Activated T-cell treated with anti-CD3 and anti-CD28 coated beads, Interleukin-2, amount 50 U/mL, for 48 hours (primary cell): ENCODE measurements around the gene IFNGR2.
A peak's percentile ranks its signal among the peaks of the same experiment; 100 is the strongest.
"Not testable (repeated sequence)": the region's sequence is repeated elsewhere in the genome, so short reads cannot be mapped to it uniquely, and the experiment has no call there.

ENCODE experiments used
- DNase-seq, 2 experiments: peaks; one replicate each; pipeline ENCODE4 v3.0.0-alpha.2; 2020

IFNGR2 gene

DNA sequence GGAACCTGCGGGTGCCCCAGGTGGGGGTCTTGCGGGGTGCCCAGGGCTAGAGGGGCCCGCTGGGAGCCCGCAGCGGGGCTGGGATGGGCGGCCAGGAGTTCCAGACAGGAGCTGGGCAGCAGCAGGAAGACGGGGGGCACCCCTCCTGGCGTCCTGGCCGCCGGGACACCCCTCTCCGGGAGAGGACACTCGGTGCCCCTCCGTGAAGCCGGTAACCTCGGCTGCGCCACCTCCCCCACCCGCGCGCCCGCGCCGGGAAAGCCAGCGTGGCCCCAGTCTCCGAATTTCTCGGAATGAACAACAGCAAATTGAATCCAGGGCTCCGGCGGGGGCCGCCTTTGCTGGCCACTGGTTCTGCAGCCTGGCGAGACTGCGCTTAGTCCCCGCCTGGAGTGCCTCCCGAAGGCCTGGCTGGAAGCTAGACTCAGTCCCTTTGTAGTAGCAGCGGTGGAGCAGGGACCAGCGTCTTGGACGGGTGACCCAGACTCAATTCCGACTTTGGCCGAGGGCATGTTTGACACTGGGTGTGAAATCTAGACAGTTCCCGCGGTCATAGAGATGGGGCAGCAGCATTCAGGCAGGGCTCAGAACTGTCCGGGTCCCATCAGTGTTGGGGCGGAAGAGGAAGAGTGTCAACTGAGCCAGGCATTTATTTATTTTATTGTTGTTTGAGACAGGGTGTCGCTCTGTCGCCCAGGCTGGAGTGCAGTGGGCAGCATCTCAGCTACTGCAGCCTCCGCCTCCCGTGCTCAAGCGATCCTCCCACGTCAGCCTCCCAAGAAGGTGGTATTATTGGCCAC, 773 bp downstream of the IFNGR2 start:
- DNase-seq, result peak; percentile 72 to 73

DNA sequence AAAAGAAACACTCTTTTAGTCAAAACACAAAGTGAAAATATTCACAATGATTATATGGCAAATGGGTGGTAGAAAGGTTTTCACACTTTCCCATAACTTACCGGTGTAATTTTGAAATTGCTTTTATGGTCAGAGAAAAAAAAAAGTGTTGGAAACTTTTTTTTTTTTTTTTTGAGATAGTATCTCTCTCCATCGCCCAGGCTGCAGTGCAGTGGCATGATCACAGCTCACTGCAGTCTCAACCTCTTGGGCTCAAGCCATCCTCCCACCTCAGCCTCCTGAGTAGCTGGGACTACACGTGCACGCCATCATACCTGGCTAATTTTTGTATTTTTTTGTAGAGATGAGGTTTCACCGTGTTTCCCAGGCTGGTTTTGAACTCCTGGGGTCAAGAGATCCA, 3.3 kb downstream of the IFNGR2 start:
- peak; percentile 46 to 52 for DNase-seq

DNA sequence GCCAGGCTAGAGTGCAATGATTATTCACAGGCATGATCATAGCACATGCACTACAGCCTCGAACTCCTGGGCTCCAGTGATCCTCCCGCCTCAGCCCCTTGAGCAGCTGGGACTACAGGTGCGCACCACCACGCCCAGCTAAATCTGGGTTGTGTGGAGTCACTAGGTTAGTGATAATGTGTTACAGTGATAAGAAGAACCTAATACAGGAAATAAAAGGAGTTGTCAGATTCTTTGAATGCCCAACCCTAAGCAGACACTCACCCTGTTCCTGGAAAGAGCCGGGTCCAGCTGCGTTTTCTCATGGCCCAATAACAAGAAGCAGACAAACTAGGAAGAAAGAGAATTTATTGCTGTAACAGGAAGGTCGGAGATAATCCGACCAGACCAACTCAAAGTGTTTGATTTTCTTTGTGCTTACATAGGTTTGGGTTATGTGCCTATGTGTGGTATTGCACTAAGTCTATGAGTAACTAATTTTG, 8.8 kb downstream of the IFNGR2 start:
- no peak for DNase-seq

DNA sequence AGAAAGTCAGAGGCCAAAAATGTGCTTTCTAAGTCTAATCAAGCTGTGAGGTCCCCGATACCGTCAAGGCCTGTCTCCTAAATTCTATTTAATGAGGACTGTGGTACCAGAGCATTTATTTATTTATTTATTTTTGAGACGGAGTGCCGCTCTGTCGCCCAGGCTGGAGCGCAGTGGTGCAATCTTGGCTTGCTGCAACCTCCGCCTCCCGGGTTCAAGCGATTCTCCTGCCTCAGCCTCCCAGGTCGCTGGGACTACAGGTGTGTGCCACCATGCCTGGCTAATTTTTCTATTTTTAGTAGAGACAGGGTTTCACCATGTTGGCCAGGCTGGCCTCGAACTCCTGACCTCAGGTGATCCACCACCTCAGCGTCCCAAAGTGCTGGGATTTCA, 9.2 kb downstream of the IFNGR2 start:
- not testable (repeated sequence) for DNase-seq

DNA sequence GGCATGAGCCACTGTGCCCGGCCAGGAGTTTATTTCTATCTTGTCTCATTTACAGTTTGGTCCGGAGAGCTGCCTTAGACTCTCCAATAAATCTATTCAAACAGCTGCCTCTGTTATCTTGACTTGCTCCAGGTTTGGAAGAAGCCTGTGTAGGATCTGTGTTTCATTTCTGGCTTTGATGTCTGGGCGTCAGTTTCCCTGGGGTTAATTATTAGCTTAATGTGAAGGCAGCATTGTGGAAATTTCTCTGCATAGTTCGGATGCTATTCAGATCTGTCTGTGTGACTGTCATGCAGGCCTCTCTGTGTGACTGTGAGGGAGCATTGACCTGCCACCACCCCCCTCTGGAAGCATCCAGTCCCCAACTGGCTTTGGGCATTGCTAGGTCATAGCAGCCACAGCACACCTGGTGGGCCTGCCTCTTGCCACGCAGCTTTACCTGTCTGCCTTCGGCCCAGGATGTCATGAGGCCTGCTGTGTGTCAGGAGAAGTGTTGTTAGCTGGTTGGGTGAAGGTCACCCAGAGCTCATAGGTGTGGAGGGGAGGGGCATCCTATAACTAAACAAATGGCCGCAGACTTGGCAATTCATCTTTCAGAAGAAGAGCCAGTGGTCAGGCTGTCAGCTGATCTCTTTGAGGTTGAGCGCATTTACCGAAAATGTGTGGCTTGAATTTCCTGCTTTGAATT, 9.8 kb downstream of the IFNGR2 start:
- no peak for DNase-seq

DNA sequence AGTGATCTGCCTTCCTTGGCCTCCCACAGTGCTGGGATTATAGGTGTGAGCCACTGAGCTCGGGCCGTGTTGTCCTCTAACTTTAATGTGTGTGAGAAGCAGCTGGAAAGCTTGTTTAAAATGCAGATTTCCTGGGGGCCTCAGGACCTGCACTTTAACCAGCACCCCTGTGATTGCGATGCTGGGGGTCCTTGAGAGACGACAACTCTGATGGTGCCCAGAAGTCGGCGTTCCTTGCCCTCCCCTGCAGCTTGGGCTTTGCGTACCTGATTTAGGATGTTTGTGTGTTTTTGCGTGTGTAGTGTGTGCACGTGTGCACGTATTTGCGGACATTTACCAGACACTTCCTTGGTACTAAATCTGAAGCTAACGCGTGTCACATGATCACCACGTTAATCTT, 10.9 kb downstream of the IFNGR2 start:
- no peak for DNase-seq

DNA sequence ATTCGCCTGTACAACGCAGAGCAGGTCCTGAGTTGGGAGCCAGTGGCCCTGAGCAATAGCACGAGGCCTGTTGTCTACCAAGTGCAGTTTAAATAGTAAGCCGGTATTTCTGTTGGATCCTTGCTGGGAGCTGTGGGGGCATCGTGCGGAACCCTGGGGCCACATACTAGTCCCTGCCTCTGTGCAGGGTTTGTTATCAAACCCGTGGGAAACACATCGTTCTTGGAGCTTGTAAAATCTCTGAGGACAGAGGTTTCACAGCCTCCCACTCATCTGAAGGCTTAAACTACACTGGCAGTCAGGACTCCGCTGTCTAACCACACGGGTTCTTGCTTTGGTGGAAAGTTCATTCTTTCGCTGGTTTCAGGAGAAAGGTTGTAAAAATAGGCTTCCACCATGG, 11.7 kb downstream of the IFNGR2 start:
- no peak for DNase-seq

DNA sequence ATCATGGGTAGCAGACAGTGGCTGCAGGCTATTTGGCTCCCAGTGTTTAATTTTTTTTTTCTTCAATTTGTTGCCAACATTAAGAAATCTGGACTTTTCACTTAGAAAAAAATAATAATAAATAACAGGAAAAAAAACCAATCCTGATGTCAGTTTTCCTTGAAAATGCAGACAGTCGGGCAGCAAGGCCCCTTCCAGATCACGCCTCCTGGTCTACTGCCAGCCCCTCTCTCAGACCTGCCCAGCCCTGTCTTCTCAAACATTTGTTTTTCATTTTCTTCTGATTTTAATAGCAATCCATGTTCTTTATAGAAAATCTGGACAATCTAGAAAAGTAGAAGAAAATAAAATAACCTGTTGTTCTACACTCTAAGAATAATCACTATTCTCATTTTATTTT, 15.5 kb downstream of the IFNGR2 start:
- DNase-seq, result no peak

DNA sequence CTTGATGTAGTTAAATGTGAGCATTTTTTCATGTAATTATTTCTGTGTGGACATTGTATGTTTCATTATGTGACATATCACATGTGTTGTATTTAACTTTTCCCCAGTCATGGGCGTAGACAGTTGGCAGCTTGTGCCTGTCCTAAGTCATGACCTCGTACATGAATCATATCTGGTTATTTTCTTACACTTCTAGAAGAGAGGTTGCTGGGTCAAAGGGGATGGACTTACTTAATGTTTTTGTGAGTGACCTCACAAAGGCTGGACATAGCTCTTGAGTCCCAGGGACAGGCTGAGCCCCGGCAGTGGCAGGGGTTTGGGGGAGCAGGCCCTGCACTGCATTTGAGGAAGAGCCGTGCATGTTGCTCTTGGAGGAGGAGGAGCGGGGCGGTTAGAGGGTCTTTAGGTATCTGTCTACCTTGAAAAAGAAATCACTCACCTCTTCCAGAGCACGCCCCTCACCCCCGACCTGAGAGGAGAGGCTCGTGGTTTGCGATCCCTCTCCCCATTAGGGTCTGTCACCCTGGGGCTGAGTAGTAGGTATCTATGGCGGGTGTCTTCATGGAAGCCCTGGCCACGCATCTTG, 16.4 kb downstream of the IFNGR2 start:
- no peak for DNase-seq

DNA sequence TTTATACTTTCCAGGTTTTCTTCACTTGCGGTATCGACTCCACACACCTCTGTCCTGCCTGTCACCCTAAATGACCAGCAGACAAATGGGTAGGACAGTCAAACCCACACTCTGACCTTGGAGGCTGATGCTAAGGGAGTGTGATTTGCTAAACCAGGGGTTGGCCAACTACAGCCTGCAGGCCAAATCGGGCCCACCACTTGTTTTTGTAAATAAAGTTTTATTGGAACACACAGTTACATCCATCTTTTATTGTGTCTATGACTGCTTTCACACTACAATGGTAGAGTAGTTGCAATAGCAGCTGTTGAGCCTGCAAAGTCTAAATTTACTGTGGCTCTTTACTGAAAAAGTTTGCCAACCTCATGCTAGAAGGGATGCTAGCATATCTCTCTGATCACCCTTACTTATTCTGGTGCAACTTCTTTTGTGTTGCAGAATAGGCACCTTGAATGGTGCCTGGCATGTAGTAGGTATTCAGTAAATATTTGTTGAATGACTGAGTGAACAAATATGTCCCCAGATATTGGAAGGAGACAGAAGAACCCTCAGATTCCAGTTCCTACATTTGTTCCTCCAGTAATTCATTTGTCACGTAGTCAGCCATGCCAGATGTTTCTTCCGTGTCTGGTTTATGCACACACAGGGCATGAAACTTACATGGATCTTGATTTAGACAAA, 18.6 kb downstream of the IFNGR2 start:
- no peak for DNase-seq

DNA sequence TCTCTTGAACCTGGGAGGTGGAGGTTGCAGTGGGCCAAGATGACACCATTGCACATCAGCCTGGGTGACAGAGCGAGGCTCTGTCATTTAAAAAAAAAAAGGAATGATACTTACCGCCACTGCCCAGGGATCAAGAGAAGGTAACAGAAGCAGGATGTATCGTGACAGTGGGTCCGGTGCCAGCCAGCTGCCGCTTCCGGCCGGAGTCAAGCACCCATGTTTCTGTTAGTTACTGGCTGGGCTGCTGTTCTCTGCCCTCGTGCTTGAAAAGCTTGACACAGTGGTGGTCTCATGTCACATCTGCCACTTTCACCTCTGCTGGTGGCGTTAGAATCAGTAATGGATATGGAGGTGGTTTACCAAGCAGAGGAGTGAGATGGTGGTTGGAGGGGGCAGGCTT, 21.0 kb downstream of the IFNGR2 start:
- no peak for DNase-seq

DNA sequence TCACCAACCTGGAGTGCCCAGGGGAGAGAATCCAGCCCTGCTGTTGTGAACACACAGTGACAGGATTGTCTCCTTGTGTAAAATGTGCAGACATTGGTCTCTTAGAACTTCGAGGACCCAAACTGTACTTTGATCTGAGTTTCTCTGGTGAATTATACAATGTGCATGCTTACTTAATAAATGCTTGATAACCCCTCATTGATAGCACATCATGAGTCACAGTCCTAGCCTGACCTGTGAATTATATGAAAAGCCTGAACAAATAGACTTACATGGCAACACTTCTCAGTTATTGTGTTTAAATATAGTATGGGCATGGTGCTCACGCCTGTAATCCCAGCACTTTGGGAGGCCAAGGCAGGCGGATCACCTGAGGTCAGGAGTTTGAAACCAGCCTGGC, 22.6 kb downstream of the IFNGR2 start:
- no peak for DNase-seq

DNA sequence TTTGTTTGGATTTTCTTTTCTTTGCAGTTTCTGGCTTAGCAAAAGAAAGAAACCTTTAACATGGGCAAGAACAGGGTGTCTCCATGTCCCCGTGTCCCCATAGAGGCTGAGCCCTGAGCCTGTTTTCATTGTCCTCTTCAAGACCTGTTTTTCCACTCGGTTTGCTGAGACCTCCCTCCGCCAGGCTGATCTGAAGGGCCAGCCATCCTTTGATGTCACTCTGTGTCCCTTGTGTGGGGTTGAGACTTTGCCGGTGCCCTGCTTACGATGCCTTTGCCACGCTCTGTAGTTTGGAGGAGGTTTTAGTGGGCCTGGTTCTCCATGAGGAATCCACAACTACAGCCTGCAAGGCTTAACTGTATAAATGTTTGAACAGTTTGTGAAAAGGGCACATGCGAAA, 23.8 kb downstream of the IFNGR2 start:
- no peak for DNase-seq

DNA sequence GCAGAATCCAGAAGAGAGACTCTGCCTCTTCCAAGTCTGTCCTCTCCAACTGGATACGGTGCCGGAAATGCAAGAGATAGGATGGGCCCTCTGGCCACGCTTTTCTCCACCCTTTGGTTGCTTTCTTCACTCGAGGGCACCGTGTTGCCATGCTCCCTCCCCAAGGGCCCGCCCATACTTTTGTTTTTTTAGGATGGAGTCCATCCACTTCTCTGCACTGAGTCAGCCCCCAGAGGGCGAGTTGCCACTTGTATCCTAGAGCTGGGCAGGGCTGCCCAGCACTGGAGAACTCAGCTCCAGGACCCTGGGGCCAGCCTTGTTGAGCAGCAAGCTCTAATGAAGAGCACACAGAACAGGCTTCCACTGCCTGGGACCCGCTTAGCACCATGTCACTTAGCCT, 25.5 kb downstream of the IFNGR2 start:
- no peak for DNase-seq

DNA sequence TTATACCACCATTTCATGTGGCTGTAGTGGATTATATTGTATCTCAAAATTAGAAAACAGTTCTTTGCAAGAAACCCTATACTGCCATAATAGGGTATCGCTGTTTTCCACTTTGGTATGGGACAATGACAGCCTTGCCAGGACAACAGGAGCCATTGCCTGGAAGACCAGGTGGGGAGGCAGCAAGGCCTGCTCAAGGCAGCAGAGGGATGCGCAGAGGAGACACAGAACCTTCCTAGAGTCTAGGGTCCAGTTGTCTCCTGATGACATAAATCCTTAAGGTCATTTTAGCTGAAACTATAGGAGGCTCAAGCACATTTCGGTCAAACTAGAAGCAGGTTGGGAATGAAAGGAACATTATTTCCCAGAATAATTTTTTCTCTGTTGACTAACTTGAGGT, 27.6 kb downstream of the IFNGR2 start:
- DNase-seq, result no peak

DNA sequence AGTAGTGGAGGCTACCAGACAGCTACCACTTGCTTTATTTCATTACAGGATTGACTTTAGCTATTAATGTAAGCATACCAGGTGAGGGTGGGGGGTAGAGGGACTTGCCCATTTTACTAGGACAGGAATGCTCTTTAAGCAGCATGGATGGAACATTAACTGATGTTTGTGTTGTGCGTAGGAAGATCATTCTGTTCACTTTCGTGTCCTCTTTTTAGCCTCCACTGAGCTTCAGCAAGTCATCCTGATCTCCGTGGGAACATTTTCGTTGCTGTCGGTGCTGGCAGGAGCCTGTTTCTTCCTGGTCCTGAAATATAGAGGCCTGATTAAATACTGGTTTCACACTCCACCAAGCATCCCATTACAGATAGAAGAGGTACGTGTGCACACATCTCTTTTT, 29.3 kb downstream of the IFNGR2 start:
- DNase-seq, result no peak

DNA sequence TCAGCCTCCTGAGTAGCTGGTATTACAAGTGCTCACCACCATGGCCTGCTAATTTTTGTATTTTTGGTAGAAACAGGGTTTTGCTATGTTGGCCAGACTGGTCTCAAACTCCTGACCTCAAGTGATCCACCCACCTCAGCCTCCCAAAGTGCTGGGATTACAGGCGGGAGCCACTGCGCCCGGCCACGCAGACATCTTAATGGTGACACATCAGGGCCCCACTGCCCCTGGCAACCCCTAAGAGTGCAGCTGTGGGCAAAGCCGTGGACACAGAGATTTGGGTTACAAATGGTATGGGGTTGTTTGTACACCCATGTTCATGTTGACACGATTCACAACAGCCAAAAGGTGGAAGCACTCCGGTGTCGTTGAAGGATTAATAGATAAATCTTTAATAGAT, 29.8 kb downstream of the IFNGR2 start:
- no peak for DNase-seq

DNA sequence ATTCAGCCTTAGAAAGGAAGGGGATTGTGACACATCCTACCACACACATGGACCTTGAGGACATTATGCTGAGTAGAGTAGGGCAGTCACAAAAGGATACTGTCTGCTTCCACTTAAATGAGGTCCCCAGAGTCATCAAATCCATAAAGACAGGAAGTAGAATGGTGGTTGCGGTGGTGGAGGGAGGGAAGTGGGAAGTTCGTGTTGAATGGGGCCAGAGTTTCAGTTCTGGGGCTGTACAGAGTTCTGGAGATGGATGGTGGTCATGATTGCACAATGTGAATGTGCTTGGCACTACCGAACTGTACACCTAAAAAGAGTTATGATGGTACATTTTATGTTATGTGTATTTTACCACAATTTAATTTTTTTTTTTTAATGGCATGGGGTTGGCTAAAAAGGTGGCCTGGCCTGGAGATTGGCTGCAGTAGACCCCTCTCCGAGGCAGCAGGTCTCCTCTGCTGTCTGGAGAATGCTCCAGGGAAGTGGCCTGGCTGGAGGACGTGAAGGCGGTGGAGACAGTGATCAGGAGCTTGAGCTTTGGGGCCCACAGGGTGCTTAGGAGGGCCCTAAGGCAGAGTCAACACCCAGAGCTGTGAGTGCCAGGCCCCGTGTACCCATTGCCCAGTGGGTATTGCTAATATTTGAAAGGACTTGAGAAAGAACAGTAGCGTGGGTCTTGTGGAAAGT, 30.4 kb downstream of the IFNGR2 start:
- no peak for DNase-seq

DNA sequence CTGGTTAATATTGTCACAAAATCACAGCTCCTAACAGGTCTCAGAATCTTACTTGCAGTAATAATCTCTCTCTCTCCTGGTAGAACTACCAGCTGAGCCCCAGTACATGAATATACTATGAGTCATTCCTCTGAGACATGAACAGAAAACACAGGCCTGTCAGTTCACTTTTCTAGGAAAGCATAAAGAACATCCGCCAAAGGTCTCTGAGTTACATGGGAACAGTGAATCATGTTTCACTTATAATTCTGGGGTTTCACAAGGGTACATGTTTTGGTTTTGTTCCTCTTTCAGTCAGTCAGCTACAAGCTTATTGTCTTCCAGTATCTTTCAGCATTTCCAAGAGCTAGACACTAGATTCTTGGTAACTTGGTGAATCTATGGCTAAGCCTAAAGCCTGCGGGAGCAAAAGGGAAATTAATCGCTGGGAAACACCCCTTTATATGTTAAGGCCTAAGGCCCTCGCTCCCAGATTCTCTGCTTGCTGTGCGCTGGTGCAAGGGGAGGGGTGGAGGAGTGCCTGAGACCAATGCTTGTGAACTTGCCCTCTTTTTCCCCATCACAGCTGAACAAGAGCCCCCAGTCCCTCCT, 31.7 kb downstream of the IFNGR2 start:
- DNase-seq, result peak; percentile 61 to 63

DNA sequence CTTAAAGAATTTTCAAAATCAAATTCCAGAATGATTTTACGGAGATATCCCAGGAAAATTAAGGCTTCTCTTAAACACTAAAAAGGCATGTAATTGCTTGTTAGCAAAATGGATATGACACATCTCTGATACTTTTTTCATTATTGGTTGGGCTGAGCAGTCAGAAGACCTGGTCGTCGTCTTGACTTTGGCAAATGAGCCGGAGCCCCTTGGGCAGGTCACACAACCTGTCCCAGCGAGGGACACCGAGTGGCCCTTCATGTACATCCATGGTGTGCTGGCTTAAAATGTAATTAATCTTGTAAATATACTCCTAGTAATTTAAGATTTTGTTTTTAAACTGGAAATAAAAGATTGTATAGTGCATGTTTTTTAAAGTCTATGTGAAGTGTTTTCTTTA, 33.9 kb downstream of the IFNGR2 start:
- no peak for DNase-seq

DNA sequence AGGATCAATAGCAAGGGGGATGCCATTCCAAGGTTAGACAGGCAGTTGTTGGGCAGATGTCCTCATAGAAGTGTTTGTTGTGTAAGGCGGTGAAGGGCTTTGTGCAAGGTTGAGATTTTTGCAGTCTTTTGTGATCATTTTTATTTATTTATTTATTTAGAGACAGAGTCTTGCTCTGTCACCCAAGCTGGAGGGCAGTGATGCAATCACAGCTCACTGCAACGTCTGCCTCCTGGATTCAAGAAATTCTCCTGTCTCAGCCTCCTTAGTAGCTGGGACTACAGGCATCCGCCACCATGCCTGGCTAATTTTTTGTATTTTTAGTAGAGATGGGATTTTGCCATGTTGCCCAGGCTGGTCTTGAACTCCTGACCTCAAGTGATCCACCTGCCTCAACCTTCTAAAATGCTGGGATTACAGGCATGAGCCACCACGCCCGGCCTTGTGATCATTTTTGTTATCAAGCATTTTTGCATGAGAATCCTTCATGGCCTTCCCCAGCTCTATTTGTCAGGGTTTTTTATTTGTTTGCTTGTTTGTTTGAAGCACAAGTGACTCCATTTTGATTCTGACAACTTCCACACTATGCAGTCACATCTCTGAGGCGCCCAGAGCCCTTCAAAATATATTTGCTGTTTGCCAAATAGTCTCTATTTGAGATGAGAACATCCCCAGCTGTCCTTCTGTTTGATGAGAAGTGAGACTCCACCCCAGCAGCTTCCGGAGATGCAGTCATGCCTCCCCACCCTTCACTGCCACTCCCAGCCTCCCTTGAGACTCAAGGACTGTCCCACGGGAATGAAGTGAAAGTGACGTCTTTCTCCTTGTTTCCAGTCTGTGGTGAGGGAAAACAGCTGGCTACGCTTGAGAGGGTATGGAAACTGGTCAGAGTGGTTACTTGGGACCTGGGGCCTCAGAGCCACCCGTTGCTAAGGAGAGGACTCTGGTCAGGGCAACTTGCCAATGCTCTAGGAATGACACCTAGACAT, 38.6 kb downstream of the IFNGR2 start:
- peak in 1 of 2 experiments; percentile 8 for DNase-seq
